ENCODE measurements around the gene ZNF207.
"Not testable (repeated sequence)": the region's sequence is repeated elsewhere in the genome, so short reads cannot be mapped to it uniquely, and the experiment has no call there.

Gene ZNF207

DNA sequence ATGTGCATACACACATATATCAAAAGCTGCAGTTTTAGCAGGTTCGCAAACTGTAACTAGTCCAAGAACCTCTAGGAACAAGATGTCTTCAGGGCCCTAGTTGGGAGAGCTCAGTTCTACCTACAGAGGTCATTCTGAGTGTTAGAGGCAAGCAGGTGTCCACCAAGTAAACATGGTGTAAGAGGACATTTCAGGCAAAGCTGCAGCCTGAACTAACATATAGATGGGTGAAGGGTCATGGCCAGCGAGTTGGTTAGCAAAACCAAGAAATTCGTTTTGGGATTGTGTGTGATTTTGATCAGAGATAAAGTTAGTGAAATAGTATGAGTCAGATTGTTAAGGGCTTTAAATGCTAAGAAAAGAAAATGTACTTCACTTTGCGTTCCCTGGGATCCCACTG is 32.6 kb upstream of the ZNF207 start:
- Histone ChIP-seq H3K4me1 (ENCODE audit: control insufficient read depth, insufficient read depth, low read length, unreplicated experiment) (no peaks in the 10 kb centered on the region), H3K27ac (ENCODE audit: low read depth, low read length) (no peak overlapping the region), H3K36me3 (ENCODE audit: insufficient read depth, low read length) (no peaks in the 10 kb centered on the region), H3K4me3 (ENCODE audit: low read depth, low read length) (no peak overlapping the region), H3K27me3 (ENCODE audit: insufficient read depth, low read length) (peaks cover 20% of the 10 kb centered on the region), H2AFZ (ENCODE audit: low read length, unreplicated experiment) (no peak overlapping the region), H3K79me2 (ENCODE audit: control insufficient read depth, insufficient read depth, low read length, unreplicated experiment) (no peaks in the 10 kb centered on the region)

DNA sequence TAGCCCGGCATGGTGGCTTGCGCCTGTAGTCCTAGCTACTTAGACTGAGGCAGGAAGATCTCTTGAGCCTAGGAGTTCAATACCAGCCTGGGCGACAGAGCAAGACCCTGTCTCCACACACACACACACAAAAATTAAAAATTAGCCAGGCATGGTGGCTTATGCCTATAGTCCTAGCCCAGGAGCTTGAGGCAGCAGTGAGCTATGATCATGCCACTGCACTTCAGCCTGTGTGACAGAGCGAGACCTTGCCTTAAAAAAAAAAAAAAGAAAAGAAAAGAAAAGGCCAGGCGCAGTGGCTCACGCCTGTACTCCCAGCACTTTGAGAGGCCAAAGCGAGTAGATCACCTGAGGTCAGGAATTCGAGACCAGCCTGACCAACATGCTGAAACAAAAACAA is 31.9 kb upstream of the ZNF207 start:
- H3K79me2 ChIP-seq (ENCODE audit: control insufficient read depth, insufficient read depth, low read length, unreplicated experiment), result no peaks in the 10 kb centered on the region
- H3K4me1 ChIP-seq (ENCODE audit: control insufficient read depth, insufficient read depth, low read length, unreplicated experiment), result no peaks in the 10 kb centered on the region
- no peaks in the 10 kb centered on the region for H3K36me3 ChIP-seq (ENCODE audit: insufficient read depth, low read length)
- H2AFZ ChIP-seq (ENCODE audit: low read length, unreplicated experiment), result no peak overlapping the region
- H3K4me3 ChIP-seq (ENCODE audit: low read depth, low read length), result no peak overlapping the region
- no peak overlapping the region for H3K27ac ChIP-seq (ENCODE audit: low read depth, low read length)
- H3K27me3 ChIP-seq (ENCODE audit: insufficient read depth, low read length), result peaks cover 20% of the 10 kb centered on the region

DNA sequence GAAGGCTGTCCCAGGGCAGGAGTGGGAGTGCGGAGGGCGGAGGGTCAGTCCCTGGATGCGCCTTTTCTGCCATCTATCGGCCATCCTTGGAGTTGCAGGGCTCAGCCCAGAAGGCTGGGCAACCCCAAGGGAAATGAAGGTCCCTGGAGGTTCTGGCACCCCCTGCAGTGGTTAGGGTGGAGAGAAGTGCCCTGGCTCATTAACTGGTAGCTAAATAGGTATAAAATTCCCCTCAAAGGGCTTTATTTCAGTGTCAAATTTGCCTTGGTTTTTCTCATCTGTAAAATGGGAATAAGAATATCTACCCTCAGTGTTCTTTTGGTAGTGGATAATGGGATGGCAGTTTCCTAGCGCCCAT is 30.4 kb upstream of the ZNF207 start:
- Histone ChIP-seq H3K4me3 (ENCODE audit: low read depth, low read length) (no peak overlapping the region), H3K79me2 (ENCODE audit: control insufficient read depth, insufficient read depth, low read length, unreplicated experiment) (no peaks in the 10 kb centered on the region), H2AFZ (ENCODE audit: low read length, unreplicated experiment) (no peak overlapping the region), H3K27ac (ENCODE audit: low read depth, low read length) (no peak overlapping the region), H3K4me1 (ENCODE audit: control insufficient read depth, insufficient read depth, low read length, unreplicated experiment) (peaks cover 10% of the 10 kb centered on the region), H3K27me3 (ENCODE audit: insufficient read depth, low read length) (peaks cover 15% of the 10 kb centered on the region), H3K36me3 (ENCODE audit: insufficient read depth, low read length) (no peaks in the 10 kb centered on the region)

DNA sequence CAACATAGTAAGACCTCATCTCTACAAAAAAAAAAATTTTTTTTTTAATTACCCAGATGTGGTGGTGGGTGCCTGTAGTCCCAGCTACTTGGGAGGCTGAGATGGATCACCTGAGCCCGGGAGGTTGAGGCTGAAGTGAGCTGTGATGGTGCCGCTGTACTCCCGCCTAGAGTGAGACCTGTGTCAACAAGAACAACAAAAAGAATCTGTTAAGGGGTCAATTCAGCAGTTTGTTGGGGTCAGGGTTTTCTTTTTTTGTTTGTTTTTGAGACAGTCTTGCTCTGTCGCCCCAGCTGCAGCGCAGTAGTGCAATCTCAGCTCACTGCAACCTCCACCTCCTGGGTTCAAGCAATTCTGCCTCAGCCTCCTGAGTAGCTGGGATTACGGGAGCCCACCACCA is 29.9 kb upstream of the ZNF207 start:
- Histone ChIP-seq H3K4me1 (ENCODE audit: control insufficient read depth, insufficient read depth, low read length, unreplicated experiment) (peaks cover 11% of the 10 kb centered on the region), H3K27me3 (ENCODE audit: insufficient read depth, low read length) (peaks cover 10% of the 10 kb centered on the region)
- H3K36me3 ChIP-seq (ENCODE audit: insufficient read depth, low read length); H2AFZ ChIP-seq (ENCODE audit: low read length, unreplicated experiment); H3K79me2 ChIP-seq (ENCODE audit: control insufficient read depth, insufficient read depth, low read length, unreplicated experiment); H3K27ac ChIP-seq (ENCODE audit: low read depth, low read length); H3K4me3 ChIP-seq (ENCODE audit: low read depth, low read length): not testable (repeated sequence)

DNA sequence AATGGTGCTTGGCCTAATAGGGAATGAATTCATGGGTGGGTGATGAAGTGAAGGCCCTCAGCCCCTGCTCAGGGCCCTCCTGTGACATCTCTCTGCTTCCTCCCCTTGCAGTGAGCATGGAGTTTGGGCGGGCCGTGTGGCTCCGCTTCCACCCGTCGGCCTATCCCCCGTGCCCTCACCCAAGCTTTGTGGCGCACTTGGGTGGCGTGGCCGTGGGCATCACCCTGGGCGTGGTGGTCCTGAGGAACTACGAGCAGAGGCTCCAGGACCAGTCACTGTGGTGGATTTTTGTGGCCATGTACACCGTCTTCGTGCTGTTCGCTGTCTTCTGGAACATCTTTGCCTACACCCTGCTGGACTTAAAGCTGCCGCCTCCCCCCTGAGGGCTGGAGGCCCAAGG is 29.1 kb upstream of the ZNF207 start:
- peaks cover 4% of the 10 kb centered on the region for H3K27me3 ChIP-seq (ENCODE audit: insufficient read depth, low read length)
- no peak overlapping the region for H3K27ac ChIP-seq (ENCODE audit: low read depth, low read length)
- H3K4me3 ChIP-seq (ENCODE audit: low read depth, low read length), result no peak overlapping the region
- H2AFZ ChIP-seq (ENCODE audit: low read length, unreplicated experiment), result no peak overlapping the region
- H3K36me3 ChIP-seq (ENCODE audit: insufficient read depth, low read length), result no peaks in the 10 kb centered on the region
- H3K79me2 ChIP-seq (ENCODE audit: control insufficient read depth, insufficient read depth, low read length, unreplicated experiment), result no peaks in the 10 kb centered on the region
- peaks cover 11% of the 10 kb centered on the region for H3K4me1 ChIP-seq (ENCODE audit: control insufficient read depth, insufficient read depth, low read length, unreplicated experiment)

DNA sequence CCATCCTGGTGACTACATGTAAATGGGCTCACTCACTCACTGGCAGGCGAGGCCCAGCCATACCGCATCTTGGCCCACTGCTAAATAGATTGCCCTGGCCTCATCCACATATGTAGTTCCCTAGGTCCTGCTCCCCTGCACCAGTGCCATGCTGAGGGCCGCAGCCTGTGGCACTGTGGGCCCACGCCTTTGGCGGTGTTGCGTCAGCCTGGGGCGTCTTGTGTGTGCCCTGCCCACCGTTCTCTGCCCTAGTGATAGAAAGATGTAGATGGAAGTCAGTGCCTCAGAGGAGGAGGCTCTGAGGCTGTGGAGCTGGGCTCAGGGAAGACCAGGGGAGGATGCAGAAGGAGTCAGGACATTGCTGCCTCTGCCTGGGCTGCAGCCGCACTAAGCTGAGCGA is 26.9 kb upstream of the ZNF207 start:
- Histone ChIP-seq H3K4me3 (ENCODE audit: low read depth, low read length) (no peak overlapping the region), H3K27ac (ENCODE audit: low read depth, low read length) (no peak overlapping the region), H3K4me1 (ENCODE audit: control insufficient read depth, insufficient read depth, low read length, unreplicated experiment) (peaks cover 11% of the 10 kb centered on the region), H3K79me2 (ENCODE audit: control insufficient read depth, insufficient read depth, low read length, unreplicated experiment) (no peaks in the 10 kb centered on the region), H3K27me3 (ENCODE audit: insufficient read depth, low read length) (no peaks in the 10 kb centered on the region; the same call in 1 of the 2 replicates), H2AFZ (ENCODE audit: low read length, unreplicated experiment) (no peak overlapping the region), H3K36me3 (ENCODE audit: insufficient read depth, low read length) (no peaks in the 10 kb centered on the region)

DNA sequence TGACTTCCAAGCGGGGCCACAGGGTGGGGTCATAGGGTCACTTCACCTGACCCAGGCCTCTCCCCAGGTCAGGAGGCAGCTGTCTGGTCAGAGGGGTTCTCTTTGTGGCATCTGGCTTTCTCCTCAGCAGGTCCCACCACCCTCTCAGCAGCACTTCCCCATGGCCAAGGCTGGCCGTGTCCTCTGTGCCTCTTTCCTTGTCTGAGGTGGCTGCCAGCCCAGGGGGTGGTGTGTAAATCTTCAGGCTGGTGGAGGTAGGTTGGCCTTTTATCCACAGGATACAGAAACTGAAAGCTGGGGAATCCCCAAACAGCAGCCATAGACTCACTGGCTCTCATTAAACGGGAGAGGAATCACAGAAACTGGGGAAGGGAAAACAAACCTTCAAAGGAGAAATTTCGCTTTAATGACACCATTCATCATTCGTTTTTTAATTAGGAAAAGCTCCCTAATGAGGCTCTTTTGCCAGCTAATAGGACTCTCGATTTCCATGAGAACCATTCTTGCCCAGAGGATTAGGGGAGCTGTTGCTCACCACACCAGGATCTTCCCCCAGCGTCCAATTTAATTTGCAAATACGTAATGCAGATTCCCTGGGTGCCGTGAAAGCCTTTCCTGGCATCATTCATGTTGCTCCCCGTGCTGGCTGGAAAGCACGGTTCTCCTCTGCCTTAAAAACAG is 26.0 kb upstream of the ZNF207 start:
- H2AFZ ChIP-seq (ENCODE audit: low read length, unreplicated experiment), result peak overlapping the region; percentile 91
- H3K79me2 ChIP-seq (ENCODE audit: control insufficient read depth, insufficient read depth, low read length, unreplicated experiment), result no peaks in the 10 kb centered on the region
- H3K4me1 ChIP-seq (ENCODE audit: control insufficient read depth, insufficient read depth, low read length, unreplicated experiment), result peaks cover 11% of the 10 kb centered on the region
- H3K27me3 ChIP-seq (ENCODE audit: insufficient read depth, low read length), result no peaks in the 10 kb centered on the region
- H3K27ac ChIP-seq (ENCODE audit: low read depth, low read length), result peak overlapping the region; percentile 11; the same call in 1 of the 2 replicates
- peak overlapping the region; percentile 63 for H3K4me3 ChIP-seq (ENCODE audit: low read depth, low read length)
- H3K36me3 ChIP-seq (ENCODE audit: insufficient read depth, low read length), result no peaks in the 10 kb centered on the region

DNA sequence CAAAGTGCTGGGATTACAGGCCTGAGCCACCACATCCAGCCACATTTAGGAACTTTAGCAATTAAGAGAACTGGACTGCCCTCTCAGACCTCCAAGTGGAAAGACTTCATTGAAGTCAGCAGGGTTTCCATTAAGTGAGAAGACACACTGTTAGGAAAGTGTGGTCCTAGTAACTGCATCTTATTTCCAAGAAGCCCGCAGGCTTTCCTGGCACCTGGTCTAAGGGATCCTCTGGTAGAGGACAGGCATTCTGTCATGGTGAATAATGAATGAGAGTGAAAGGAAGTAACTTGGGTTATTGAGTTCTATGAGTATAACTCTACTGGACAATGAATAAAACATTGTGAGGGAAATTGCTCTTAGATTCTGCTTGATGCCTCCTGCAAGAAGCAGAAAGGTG is 22.0 kb upstream of the ZNF207 start:
- Histone ChIP-seq H3K79me2 (ENCODE audit: control insufficient read depth, insufficient read depth, low read length, unreplicated experiment) (no peaks in the 10 kb centered on the region), H3K36me3 (ENCODE audit: insufficient read depth, low read length) (0 out of 2 replicates have a peak, but pooled peaks cover 3% of the 10 kb centered on the region), H2AFZ (ENCODE audit: low read length, unreplicated experiment) (no peak overlapping the region), H3K27ac (ENCODE audit: low read depth, low read length) (no peak overlapping the region), H3K4me3 (ENCODE audit: low read depth, low read length) (no peak overlapping the region), H3K27me3 (ENCODE audit: insufficient read depth, low read length) (no peaks in the 10 kb centered on the region), H3K4me1 (ENCODE audit: control insufficient read depth, insufficient read depth, low read length, unreplicated experiment) (peaks cover 11% of the 10 kb centered on the region)

DNA sequence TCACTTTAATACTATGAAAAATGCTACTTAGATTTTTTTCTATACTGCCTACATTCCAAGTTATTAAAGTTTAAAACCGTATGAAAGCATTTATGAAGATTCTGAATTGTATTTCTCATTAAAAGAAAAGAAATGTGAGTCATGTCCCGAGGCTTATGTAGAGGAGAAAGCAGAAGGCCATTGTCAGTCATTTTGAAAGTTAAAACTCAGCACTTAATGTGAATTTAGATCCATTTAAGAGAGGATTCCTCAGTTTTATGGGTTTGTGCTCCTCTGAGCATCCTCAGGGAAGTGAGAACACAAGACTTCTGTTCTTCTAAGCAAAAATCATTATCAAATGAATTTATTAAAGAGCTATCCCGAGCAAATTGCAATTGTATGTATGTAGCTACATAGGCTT is 19.8 kb upstream of the ZNF207 start:
- Histone ChIP-seq H3K4me1 (ENCODE audit: control insufficient read depth, insufficient read depth, low read length, unreplicated experiment) (no peaks in the 10 kb centered on the region), H3K79me2 (ENCODE audit: control insufficient read depth, insufficient read depth, low read length, unreplicated experiment) (no peaks in the 10 kb centered on the region), H3K4me3 (ENCODE audit: low read depth, low read length) (no peak overlapping the region), H3K36me3 (ENCODE audit: insufficient read depth, low read length) (peaks cover 11% of the 10 kb centered on the region), H2AFZ (ENCODE audit: low read length, unreplicated experiment) (no peak overlapping the region), H3K27ac (ENCODE audit: low read depth, low read length) (no peak overlapping the region), H3K27me3 (ENCODE audit: insufficient read depth, low read length) (no peaks in the 10 kb centered on the region)

DNA sequence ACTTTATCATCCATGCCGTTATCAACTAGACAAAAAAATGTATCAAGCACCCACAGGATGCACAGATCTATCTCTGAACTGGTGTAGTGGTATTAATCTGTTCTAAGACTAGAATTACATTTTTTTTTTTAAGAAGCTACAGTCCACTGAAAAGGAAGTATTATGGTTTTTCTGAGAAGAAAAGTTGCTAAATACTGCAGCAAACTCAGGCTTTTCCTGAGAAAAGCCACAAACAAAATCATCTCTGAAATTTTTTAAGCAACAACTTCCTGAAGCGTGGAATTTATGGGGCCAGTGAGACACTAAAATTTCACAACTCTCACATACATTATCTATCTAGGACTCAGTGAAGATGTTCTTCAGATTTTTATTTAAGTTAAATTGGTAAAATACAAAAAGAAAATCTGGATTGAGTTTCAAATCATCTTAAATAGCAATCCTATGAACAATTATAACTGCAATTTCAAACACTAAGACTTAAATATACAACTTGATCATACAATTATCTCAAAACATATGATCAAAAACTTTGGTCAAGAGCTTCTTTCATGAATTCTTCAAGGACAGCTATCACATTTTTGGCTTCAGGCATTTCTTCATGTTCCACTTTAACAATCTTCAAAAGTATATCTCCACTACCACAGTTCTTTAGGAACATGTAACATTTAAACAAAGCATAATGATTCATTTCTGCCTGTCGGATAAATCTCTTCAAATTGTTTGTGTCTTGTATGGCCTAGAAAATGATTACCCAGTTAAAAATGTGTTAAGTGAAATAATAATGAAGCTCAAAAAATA is 18.5 kb upstream of the ZNF207 start:
- Histone ChIP-seq H3K27me3 (ENCODE audit: insufficient read depth, low read length) (no peaks in the 10 kb centered on the region), H3K27ac (ENCODE audit: low read depth, low read length) (no peak overlapping the region), H3K79me2 (ENCODE audit: control insufficient read depth, insufficient read depth, low read length, unreplicated experiment) (no peaks in the 10 kb centered on the region), H3K36me3 (ENCODE audit: insufficient read depth, low read length) (peaks cover 11% of the 10 kb centered on the region), H3K4me1 (ENCODE audit: control insufficient read depth, insufficient read depth, low read length, unreplicated experiment) (peaks cover 6% of the 10 kb centered on the region), H3K4me3 (ENCODE audit: low read depth, low read length) (no peak overlapping the region), H2AFZ (ENCODE audit: low read length, unreplicated experiment) (no peak overlapping the region)

DNA sequence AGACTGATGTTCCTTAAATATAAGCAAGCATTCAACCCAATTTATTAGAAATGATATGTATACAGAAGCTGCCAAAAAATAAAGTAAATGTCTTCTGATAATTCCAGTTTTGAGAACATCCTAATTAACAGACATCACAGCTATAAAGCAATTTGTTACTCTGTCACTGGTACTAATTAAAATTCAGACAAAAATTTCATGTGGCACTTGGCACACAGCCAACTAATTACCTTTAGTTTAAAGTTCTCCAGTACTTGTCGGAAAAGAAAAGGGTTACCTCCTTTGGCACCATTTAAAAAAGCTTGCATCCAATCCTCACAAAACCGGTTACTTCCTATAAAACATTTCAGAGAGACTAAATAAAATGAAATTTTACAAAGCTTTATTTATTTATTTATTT is 16.8 kb upstream of the ZNF207 start:
- Histone ChIP-seq H3K27ac (ENCODE audit: low read depth, low read length) (no peak overlapping the region), H3K4me3 (ENCODE audit: low read depth, low read length) (no peak overlapping the region), H3K27me3 (ENCODE audit: insufficient read depth, low read length) (no peaks in the 10 kb centered on the region), H3K79me2 (ENCODE audit: control insufficient read depth, insufficient read depth, low read length, unreplicated experiment) (no peaks in the 10 kb centered on the region), H2AFZ (ENCODE audit: low read length, unreplicated experiment) (no peak overlapping the region), H3K4me1 (ENCODE audit: control insufficient read depth, insufficient read depth, low read length, unreplicated experiment) (peaks cover 6% of the 10 kb centered on the region), H3K36me3 (ENCODE audit: insufficient read depth, low read length) (peaks cover 11% of the 10 kb centered on the region)

Data from ACC112 (cell line).